ENCODE results near the gene PCDH9.
A peak's percentile ranks its signal among the peaks of the same experiment; 100 is the strongest.

The PCDH9 gene

DNA sequence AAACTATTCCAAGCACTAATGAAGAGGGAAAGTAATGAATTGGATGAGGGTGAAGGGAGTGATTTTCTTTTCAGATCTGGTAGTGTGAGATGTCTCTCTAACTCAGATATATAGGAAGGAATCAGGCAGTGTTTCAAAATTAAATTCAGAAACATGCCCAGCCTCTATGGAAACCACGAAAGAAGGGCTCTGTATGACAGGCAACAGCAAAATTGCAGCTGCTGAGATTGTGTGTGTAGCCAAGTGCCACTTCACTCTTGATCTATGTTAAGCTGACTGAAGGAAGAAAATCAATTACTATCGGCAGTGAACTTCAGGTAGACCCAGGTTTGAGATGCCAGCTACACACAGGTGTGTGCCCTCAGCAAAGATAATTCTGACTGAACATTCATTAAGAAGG, 387.4 kb downstream of the PCDH9 start:
- TF ChIP-seq, protein P1, sequence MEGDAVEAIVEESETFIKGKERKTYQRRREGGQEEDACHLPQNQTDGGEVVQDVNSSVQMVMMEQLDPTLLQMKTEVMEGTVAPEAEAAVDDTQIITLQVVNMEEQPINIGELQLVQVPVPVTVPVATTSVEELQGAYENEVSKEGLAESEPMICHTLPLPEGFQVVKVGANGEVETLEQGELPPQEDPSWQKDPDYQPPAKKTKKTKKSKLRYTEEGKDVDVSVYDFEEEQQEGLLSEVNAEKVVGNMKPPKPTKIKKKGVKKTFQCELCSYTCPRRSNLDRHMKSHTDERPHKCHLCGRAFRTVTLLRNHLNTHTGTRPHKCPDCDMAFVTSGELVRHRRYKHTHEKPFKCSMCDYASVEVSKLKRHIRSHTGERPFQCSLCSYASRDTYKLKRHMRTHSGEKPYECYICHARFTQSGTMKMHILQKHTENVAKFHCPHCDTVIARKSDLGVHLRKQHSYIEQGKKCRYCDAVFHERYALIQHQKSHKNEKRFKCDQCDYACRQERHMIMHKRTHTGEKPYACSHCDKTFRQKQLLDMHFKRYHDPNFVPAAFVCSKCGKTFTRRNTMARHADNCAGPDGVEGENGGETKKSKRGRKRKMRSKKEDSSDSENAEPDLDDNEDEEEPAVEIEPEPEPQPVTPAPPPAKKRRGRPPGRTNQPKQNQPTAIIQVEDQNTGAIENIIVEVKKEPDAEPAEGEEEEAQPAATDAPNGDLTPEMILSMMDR (IDR thresholded peaks at IDR 0.05; ENCODE audit: low read length) = no peak
- no peak for TF ChIP-seq EZH2 (IDR thresholded peaks at IDR 0.05; ENCODE audit: borderline replicate concordance, low read length)
- Histone ChIP-seq H3K4me3 (ENCODE audit: low read depth, low read length, poor library complexity, severe bottlenecking) (no peak overlapping the region), H3K27ac (ENCODE audit: low read depth, low read length, poor library complexity, severe bottlenecking) (peak overlapping the region; percentile 48), H3K36me3 (ENCODE audit: insufficient read depth, low read length) (no peaks in the 10 kb centered on the region), H4K20me1 (ENCODE audit: insufficient read depth, low read length) (no peaks in the 10 kb centered on the region), H3K4me2 (ENCODE audit: low read length) (no peak overlapping the region), H3K9me3 (ENCODE audit: low read length) (no peaks in the 10 kb centered on the region), H3K4me1 (ENCODE audit: insufficient read depth, low read length, severe bottlenecking) (peaks cover 67% of the 10 kb centered on the region), H3K79me2 (ENCODE audit: insufficient read depth, low read length) (no peaks in the 10 kb centered on the region), H3K9ac (ENCODE audit: low read length) (no peak overlapping the region), H3K27me3 (ENCODE audit: insufficient read depth, low read length) (no peaks in the 10 kb centered on the region), H3K9me2 (ENCODE audit: low read depth, low read length) (no peaks in the 10 kb centered on the region), H3F3A (ENCODE audit: insufficient read depth, low read length) (no peaks in the 10 kb centered on the region; the same call in 1 of the 2 replicates), H2AFZ (ENCODE audit: low read length) (peak overlapping the region; percentile 27)

DNA sequence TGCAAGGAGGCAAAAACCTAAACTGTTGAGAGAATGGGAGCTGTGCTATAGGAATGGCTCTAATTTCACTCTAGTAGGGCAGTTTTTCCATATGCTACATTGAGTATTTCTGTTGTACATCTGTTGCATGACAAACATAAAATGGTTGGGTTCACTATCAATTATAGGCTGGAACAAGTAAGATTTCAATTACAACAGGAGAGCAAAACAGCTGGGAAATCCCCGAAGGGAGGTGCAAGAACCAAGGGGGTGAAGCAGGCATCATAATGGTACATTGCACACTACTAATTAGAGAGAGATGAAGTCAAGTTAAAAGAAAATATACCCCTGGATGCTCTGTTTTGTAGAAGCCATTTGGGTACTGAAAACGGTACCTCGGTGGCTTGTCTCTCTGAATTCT, 389.5 kb downstream of the PCDH9 start:
- Histone ChIP-seq H3K9me3 (ENCODE audit: low read length) (no peaks in the 10 kb centered on the region), H2AFZ (ENCODE audit: low read length) (peak overlapping the region; percentile 21; the same call in 1 of the 2 replicates), H3K9ac (ENCODE audit: low read length) (no peak overlapping the region), H3F3A (ENCODE audit: insufficient read depth, low read length) (no peaks in the 10 kb centered on the region), H3K9me2 (ENCODE audit: low read depth, low read length) (no peaks in the 10 kb centered on the region), H3K27ac (ENCODE audit: low read depth, low read length, poor library complexity, severe bottlenecking) (peak overlapping the region; percentile 47), H3K79me2 (ENCODE audit: insufficient read depth, low read length) (no peaks in the 10 kb centered on the region), H3K4me1 (ENCODE audit: insufficient read depth, low read length, severe bottlenecking) (peaks cover 85% of the 10 kb centered on the region), H3K27me3 (ENCODE audit: insufficient read depth, low read length) (no peaks in the 10 kb centered on the region), H3K4me2 (ENCODE audit: low read length) (0 out of 2 replicates have a peak overlapping the region, but pooled peaks have one; percentile 7), H3K36me3 (ENCODE audit: insufficient read depth, low read length) (no peaks in the 10 kb centered on the region), H4K20me1 (ENCODE audit: insufficient read depth, low read length) (no peaks in the 10 kb centered on the region), H3K4me3 (ENCODE audit: low read depth, low read length, poor library complexity, severe bottlenecking) (no peak overlapping the region)
- TF ChIP-seq EZH2 (IDR thresholded peaks at IDR 0.05; ENCODE audit: borderline replicate concordance, low read length) = no peak
- TF ChIP-seq, protein P1 (IDR thresholded peaks at IDR 0.05; ENCODE audit: low read length) = no peak

DNA sequence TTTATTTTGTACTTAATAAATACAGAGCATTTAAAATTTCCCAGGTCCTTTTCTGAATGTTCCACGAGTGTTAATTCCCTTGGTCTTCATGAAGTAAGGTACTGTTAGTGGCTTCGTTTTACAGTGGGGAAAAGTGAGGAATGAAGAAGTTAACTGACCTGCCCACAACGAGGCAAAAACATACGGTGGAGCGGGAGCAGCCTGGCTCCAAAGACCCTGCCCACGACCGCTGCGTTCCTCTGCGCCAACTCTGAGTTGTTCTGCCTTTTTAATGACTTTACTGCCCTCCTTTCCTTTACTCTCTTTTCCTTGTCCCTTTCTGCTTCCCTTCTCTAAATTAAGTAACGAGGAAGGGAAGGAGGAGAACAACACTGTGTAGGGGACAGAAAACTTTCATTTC, 392.9 kb downstream of the PCDH9 start:
- Histone ChIP-seq H3K4me3 (ENCODE audit: low read depth, low read length, poor library complexity, severe bottlenecking) (no peak overlapping the region), H2AFZ (ENCODE audit: low read length) (peak overlapping the region; percentile 68), H3K9me3 (ENCODE audit: low read length) (no peaks in the 10 kb centered on the region), H3K36me3 (ENCODE audit: insufficient read depth, low read length) (no peaks in the 10 kb centered on the region), H3K9ac (ENCODE audit: low read length) (no peak overlapping the region), H3K27me3 (ENCODE audit: insufficient read depth, low read length) (no peaks in the 10 kb centered on the region), H3K4me2 (ENCODE audit: low read length) (no peak overlapping the region; the same call in 1 of the 2 replicates), H3K79me2 (ENCODE audit: insufficient read depth, low read length) (no peaks in the 10 kb centered on the region), H3K4me1 (ENCODE audit: insufficient read depth, low read length, severe bottlenecking) (peaks cover 77% of the 10 kb centered on the region), H3K27ac (ENCODE audit: low read depth, low read length, poor library complexity, severe bottlenecking) (no peak overlapping the region), H3F3A (ENCODE audit: insufficient read depth, low read length) (no peaks in the 10 kb centered on the region), H3K9me2 (ENCODE audit: low read depth, low read length) (no peaks in the 10 kb centered on the region), H4K20me1 (ENCODE audit: insufficient read depth, low read length) (no peaks in the 10 kb centered on the region)
- TF ChIP-seq, protein P1 (IDR thresholded peaks at IDR 0.05; ENCODE audit: low read length) = no peak
- TF ChIP-seq EZH2 (IDR thresholded peaks at IDR 0.05; ENCODE audit: borderline replicate concordance, low read length) = no peak

Measured in OCI-LY1 (cell line).